GM18861 (cell line): ENCODE data around the gene ABTB1.
A peak's percentile ranks its signal among the peaks of the same experiment; 100 is the strongest.

Experiments
- ATAC-seq: cut with Tn5 transposase; IDR thresholded peaks from one replicate; pipeline ENCODE4 v1.9.1; 2021; ENCODE audit not compliant: unreplicated experiment

The ABTB1 gene

DNA sequence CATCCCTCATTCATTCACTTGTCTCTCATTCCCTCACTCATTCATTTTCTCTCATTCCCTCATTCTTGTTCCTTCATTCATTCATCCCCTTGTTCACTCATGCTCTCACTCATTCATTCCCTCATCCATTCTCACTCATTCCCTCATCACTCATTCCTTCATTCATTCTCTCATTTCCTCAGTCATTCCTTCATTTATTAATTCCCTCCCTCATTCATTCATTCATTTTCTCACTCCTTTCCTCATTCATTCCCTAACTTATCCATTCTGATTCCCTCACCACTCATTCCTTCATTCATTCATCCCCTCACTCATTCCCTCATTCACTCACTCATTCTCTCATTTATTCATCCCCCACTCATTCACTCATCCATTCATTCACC is 13.8 kb downstream of the ABTB1 start:
- ATAC-seq: no peak

DNA sequence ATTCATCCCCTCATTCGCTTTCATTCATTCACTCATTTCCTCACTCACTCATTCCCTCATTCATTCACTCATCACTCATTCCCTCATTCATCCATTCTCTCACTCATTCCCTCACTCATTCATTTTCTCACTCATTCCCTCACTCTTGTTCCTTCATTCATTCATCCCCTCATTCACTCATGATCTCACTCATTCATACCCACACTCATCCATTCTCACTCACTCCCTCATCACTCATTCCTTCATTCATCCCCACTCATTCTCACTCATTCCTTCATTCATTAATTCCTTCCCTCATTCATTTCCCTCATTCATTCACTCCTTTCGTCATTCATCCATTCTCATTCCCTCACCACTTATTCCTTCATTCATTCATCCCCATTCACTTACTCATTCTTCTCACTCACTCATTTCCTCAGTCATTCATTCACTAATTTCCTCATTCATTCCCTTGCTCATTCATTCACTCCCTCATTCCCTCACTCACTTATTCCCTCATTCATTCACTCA is 14.5 kb downstream of the ABTB1 start:
- ATAC-seq: no peak

DNA sequence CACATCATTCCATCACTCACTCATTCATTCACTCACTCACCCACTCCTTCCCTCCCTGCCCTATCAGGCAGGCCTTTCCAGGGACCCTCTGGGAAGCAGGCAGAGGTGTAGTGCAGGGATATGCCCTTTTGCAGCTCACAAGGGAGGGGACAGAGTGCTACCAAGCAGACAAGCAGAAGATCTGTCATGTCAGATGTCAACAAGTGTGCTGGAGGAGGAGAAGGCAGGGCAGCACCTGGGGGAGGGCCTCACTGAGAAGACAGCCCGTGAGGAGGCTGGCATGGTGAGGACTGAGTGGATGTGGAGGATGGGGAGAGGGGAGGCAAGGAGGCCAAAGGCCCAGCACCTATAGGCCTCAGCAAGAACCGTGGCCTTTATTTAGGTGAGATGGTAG is 15.3 kb downstream of the ABTB1 start:
- ATAC-seq: no peak

DNA sequence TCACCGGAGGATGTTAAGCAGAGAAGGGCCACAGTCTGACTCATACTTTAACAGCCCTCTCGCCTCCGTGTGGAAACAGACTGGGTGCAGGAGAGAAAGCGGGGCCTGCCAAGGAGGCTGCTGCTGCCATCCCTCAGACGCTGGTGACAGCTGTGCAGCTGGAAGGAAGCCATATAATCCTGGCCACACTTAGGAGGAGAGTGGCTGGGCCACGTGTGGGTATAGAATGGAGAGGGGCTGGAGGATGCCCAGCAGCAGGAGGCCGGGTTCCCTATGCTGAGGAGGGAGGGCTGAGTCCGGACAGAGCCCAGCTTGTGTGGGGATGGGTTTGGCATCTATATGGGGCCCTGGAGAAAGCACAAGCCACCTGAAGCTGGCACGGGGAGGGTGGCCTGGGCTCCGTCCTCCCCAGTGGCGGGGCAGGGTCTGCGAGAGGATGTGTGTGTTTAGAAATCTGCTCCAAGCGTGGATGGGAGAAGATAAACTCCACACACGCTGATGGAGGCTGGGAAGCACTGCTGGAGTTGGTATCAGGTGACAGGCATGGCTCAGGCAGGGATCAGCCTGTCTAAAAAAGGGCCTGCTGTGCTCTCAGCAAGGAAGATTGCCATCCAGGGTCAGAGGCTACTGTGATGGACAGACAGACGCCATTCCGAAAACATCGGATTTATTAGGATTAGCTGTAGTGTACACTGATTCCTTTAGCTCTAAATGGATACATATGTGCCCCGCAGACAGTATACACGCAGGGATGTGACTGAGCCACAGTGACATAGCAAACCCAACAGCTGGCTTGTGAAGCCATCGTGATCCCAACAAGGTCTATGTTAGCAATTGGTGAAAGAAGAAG is 15.9 kb downstream of the ABTB1 start:
- no peak for ATAC-seq

DNA sequence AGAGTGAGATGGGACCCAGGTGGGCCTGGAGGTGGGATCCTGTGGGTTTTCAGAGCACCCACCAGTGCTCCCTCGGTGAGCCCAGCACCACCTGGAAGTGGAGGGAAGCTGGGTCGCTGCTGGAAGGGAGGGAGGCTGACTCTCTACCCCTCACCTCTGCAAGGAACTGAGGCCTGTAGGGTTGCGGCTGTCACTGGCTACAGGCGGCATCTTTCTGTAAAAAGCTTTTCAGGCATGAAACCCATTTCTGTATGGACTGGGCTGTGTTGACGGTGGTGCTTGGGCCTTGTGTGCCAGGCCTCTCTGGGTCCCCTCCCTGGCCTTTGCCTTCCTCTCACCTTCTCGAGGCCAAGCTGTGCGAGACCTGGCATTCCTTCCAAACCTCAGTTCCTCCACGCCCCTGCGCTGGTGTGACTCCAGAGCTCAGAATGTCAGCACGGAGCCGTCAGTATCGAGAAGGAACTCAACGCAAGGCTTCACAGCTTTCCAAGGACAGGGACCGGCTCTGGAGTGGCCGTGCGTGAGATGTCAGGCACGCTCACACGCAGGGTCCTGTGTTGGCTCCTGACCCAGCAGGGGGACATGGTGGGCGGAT is 16.6 kb downstream of the ABTB1 start:
- ATAC-seq: no peak

DNA sequence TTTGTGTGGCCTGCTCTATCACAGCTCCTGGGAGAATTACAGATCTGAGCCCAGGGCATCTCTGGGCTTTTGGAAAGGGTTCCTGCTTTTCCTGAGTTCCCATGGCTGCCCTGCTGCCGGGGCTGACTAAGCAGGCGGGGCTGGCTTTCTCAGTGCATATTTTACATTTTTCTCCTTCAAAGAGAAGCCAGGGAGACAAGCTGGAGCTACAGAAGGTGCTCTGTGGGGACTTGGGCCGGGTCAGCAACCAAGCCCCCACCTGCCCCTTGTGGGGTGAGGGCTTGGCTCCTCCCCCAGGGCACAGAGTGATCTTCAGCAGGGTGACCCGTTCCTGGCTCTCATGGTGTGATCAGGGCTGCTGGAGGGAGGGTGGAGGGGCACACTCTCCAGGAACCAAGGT is 17.4 kb downstream of the ABTB1 start:
- ATAC-seq: no peak

DNA sequence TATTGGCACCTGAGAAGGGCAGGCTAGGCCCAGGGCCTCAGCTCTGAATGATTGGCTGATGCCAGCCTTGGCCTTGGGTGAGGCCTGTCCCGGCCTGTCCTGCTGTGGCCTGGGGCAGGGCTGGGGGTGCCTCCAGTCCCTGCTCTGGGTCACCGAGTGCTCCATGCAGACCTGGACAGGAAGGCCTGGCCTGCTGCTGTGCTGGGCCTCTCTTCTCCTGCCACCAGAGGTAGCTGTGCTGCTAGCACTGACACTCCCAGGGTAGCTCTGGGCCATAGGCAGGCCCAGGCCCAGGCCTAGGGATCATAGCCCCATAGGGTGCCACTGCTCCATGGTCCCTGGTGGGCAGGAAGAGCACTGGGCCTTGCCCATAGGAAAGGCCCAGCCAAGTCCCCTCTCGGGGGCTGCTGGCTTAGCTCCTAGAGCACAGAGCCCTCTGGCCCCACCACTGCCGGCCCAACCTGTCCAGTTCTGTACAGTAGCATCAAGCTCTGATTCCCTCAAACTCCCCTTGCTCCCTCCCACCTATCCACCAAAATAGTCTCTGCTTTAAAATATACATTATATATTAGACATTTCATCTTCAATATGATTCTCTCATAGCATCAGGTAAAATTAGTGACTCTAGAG is 18.2 kb downstream of the ABTB1 start:
- no peak for ATAC-seq

DNA sequence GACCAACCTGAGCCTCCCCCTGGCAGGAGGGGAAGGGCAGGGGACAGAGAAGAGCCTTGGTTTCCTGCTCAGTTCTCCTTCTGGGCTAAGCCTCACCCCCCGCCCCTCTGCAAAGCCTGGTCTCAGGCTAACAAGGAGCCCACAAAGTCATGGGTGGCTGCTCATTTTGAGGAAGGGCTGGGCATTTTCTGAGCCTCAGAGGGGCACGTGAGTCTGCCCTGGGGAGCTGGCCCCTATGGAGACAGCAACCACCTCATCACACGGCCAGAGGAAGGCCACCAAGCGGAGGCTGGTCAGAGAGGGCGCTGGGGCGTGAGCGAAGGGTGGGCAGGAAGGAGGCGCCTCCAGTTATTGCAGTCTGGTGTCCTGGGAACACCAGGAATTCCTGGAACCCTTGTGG is 18.7 kb downstream of the ABTB1 start:
- no peak for ATAC-seq

DNA sequence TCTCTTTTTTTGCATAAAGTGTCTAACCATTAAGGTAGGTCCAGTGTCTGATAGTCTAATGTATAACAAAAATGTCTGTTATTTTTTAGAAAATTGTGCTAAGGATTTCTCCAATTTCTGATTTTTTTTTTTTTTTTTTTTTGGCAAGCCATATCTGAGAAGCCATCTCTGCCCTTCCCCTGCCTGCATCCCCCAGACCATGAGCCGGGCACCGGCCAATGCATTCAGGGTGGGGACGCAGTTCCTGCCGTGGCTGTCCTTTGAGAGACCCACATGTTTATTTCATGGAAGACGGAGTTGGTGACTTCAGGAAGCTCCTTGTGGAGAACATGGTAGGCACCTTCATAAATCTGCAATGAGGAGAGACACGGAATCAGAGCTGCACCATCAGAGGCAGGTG is 19.2 kb downstream of the ABTB1 start:
- no peak for ATAC-seq

DNA sequence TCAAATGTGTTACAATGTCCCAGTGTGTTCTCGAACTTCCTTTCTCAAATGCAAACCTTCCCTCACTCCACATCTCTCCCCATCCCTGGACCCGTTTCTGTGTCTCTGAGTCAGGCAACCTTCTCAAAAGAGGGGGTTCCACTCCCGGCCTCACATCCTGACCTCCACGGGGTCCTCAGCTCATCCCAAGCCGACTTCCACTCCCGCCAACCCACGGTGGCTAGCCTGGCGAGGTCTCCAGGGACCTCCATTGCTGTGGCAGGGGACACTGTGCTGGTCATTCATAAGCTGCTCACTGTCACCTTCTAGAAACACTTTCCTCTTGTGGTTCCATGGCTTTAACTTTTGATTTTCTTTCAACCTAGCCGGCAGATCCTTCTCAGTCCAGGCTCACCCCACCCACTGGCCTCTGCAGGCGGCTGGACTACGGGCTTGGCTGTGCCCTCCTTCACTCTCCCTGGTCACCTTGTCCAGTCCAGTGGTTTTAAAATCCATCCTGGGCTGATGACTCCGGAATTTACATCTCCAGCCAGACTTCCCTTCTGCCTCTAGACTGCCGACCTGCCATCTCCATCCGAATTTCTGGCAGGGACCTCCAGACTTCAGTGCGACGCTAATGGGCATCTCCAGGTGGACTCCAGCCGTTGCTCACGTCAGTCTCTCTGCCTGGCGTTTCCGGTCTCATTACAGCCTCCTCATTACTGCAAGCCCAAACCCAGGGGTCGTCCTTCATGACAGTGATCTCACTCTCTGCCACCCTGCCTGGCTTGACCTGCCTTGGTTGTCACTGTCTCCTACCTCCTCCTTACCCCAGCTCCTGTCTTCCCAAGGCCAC is 20.0 kb downstream of the ABTB1 start:
- ATAC-seq: no peak

DNA sequence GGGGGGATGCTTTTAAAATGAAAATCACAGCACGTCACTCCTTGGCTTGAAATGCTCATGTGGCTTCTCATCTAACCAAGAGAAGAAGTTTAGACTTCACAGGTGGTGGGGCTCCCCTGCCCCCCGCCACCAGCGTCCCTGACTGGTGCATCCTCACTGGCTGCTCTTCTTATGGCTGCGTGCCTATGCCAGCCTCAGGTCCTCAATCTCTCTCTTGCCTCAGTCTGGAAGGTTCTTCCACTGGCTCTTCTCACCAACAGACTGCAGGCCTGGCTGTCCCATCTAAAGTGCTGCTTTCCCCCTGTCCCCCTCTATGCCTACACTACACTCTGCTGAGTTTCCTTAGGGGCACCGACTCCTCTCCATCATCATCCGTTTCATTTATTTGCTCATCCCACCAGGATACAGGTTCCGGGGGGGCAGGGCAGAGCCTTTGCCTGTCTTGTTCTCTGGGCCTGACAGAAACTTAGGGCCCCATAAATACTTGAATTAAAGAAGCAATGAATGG is 20.6 kb downstream of the ABTB1 start:
- no peak for ATAC-seq

DNA sequence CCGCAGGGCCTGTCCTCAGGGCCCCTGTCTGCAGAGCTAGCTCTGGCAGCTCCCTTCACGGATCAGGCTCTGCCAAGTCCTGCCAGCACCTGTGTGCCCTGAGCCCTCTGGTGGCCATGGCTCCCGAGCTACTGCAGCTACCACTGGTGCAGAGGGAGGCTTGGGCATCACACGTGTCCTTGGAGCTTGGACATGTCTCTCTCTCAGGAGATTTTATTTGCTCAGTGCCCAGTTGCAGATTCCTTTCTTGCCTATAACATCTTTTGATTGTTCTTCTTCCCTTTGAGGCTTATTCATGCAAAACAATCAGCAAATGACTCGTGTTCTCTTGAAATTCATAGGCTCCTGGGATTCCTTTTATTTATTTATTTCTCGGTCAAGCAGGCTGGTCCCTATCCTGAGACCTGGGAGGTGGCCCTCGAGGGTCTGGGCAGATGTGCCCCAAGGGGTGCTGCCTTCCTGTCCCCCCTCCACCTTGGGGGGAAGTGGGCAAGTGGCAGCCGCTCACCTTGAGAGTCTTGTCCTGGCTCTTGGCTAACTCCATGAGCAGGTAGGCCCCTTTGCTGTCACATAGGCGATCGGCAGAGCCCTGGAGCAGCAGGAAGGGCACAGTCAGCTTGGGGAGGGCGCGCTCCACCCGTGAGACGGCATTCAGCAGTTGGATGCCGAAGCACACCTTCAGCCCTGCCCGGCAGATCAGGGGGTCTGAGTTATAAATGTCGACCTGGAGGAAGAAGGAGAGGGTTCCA is 21.9 kb downstream of the ABTB1 start:
- ATAC-seq: no peak

GRCh38 chr3:127697551-127698240 is 24.9 kb downstream of the ABTB1 start:
- peak; percentile 70 for ATAC-seq

GRCh38 chr3:127698286-127698685 is 25.5 kb downstream of the ABTB1 start:
- no peak for ATAC-seq

DNA sequence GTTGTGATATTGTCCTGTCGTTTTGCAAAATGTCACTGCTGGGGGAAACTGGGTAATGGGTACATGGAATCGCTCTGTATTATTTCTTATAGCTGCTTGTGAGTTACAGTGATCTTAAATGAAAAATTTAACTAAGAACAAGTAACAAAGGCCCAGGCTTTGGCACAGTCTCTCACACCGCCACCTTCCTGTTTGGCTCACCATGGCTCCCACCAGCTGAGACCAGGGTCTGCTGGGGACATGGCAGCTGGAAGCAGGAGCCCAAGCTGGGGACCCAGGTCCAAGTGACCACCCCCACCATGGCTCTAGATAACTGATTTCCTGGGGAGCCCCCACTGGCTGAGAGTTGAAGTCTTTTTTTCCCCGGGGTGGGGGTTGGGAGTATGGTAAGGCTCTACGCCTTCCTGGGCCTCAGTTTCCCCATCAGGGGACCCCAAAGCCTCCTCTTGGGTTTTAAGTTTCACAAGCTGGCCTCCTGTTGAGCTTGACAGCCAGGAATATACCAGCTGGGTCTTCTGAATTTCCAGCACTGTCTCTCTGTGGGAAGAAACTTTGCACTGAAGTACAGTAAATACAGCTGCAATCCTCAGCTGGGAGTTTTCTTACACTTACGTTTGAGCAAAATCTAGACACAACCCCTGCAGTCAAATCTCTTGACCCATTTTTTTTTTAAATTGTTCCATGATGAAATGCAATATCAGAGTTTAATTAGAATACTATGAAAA is 26.1 kb downstream of the ABTB1 start:
- no peak for ATAC-seq

DNA sequence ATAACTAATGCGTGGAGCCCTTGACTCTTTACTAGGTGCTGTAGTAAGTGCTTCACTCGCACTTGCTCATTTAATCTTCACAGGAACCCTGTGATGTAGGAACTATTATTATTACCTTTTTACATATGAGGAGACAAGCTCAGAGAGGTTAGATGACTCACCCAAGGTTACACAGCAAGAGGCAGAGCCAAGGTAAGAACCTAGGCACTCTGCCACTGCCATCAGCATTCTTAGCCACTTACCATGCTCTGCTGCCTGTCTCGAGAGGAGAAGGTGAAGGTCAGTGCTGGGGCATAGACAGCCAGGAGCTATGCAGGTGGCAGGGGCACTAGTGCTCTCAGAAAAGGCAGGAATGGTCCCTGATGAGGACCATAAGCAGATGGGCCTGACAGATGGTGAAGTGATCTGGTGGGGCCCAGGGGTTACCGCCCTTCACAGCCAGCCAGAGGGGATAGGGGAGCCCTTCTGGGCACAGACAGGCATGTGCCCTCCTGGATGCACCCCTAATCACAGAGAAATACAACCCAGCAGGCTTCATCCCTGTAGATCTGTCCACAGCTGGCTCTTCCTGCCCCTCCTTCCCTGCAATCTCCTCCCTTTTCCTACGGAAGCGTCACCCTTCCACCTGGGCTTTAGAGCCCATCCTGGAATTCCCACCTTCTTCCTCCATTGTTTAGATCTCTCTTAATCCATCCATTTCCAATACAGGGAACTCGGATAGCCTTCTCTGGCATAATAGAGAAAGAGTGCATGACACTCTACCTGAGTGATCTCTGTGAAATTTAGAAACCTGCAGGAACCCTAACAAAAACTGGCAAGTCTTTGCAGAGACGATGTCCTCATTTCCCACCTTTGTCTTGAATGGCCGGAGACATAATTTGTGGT is 26.9 kb downstream of the ABTB1 start:
- ATAC-seq: no peak

GRCh38 chr3:127700406-127700805 is 27.7 kb downstream of the ABTB1 start:
- no peak for ATAC-seq

GRCh38 chr3:127701280-127701911 is 28.6 kb downstream of the ABTB1 start:
- ATAC-seq: no peak
